T-helper 2 cell treated with Interferon-gamma antibody and Interleukin-4, amounts not matched to agents 5 μg/mL and 100 μg/mL, for 36 hours (primary cell): ENCODE data around the gene CPED1.
"Not testable (repeated sequence)": the region's sequence is repeated elsewhere in the genome, so short reads cannot be mapped to it uniquely, and the experiment has no call there.

Source experiments
- DNase-seq: peaks from one replicate; pipeline ENCODE4 v3.0.0; 2021; ENCODE audit warnings: low spot score
- H3K27ac Mint-ChIP-seq: one replicate; pipeline ENCODE4 v1.8.0; 2021; ENCODE audit warnings: mild to moderate bottlenecking, mixed read lengths
- H3K27me3 Mint-ChIP-seq: one replicate; pipeline ENCODE4 v1.8.0; 2021; ENCODE audit warnings: low read depth, mixed read lengths
- H3K36me3 Mint-ChIP-seq: one replicate; pipeline ENCODE4 v1.8.0; 2021; ENCODE audit warnings: low read depth, mixed read lengths
- H3K4me1 Mint-ChIP-seq: one replicate; pipeline ENCODE4 v1.8.0; 2021; ENCODE audit warnings: low read depth, mixed read lengths
- H3K4me3 Mint-ChIP-seq: one replicate; pipeline ENCODE4 v1.8.0; 2022; ENCODE audit warnings: mild to moderate bottlenecking, moderate library complexity, mixed read lengths
- H3K9me3 Mint-ChIP-seq: one replicate; pipeline ENCODE4 v1.8.0; 2021; ENCODE audit warnings: mixed read lengths

CPED1 gene

GRCh38 chr7:120959929-120960484 lies 28.5 kb upstream of the CPED1 start:
- Mint-ChIP-seq H3K27ac (no peak overlapping the region), H3K27me3 (no peaks in the 10 kb centered on the region), H3K36me3 (peaks cover 54% of the 10 kb centered on the region), H3K4me1 (peaks cover 23% of the 10 kb centered on the region), H3K9me3 (no peaks in the 10 kb centered on the region), H3K4me3 (no peak overlapping the region)
- no peak for DNase-seq

DNA sequence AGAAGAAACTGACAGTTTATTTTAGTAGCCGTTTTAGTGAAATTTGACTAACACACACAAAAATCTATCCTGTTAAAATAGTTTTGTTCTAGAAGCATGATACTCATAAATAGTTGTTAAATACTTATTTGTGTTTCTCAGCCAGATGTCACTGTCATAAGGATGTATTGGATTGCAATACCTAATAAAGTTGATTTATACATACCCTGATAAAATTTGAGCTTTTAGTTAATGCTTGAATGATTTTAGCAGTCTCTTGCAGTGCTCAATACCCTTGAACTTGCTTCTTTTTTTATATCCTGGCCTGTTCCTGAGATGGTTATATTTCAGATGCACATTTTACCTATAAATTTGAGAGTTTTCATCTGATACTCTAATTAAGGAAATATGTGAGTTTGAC lies 27.8 kb upstream of the CPED1 start:
- no peaks in the 10 kb centered on the region for H3K9me3 Mint-ChIP-seq
- H3K4me1 Mint-ChIP-seq: peaks cover 18% of the 10 kb centered on the region
- H3K27me3 Mint-ChIP-seq: no peaks in the 10 kb centered on the region
- no peak overlapping the region for H3K4me3 Mint-ChIP-seq
- H3K36me3 Mint-ChIP-seq: peaks cover 52% of the 10 kb centered on the region
- DNase-seq: no peak
- no peak overlapping the region for H3K27ac Mint-ChIP-seq

- DNase-seq: no peak
- Mint-ChIP-seq H3K9me3 (no peaks in the 10 kb centered on the region), H3K4me3 (no peak overlapping the region), H3K27ac (no peak overlapping the region), H3K36me3 (peaks cover 50% of the 10 kb centered on the region), H3K27me3 (no peaks in the 10 kb centered on the region), H3K4me1 (peaks cover 12% of the 10 kb centered on the region)
Measured at GRCh38 chr7:120961638-120962173, 26.8 kb upstream of the CPED1 start.

DNA sequence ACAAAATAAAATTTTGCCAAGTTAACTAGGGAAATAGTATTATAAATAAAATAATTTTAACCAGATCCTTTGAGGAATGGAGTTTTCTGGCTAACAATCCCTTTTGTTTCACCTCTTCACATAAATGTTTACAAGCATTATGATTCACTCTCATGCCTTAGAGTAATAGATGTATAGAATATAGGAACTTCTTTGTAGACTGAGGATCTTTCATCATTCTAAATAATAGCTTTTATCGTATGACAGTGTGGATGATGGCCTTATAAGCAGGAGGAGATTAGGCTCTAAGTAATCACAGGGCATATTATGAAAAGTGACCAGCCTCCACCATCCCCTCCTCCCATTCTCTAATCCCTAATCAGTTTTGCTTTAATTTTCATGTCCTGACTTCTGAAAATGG lies 24.4 kb upstream of the CPED1 start:
- peaks cover 11% of the 10 kb centered on the region for H3K4me1 Mint-ChIP-seq

DNA sequence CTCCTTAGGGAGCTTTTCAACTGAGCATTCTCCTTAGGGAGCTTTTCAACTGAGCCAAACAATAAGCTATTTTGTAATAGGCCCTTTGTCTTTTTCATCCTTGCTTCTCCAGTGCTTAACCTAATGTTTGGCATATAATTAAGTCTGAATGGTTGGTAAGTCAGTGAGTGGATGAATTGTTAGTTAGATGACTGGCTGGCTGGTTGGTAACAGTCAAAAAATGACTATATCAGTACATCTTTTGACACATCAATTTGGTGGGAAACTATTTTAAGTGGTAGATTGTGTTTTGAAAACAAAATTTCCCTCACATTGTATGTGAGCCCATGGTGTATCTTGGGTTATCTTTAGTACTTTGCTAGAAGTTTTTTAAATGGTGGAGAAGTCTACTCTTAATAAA lies 21.6 kb upstream of the CPED1 start:
- Mint-ChIP-seq H3K27ac (no peak overlapping the region), H3K27me3 (no peaks in the 10 kb centered on the region), H3K36me3 (peaks cover 44% of the 10 kb centered on the region), H3K4me3 (no peak overlapping the region), H3K9me3 (no peaks in the 10 kb centered on the region), H3K4me1 (peaks cover 4% of the 10 kb centered on the region)
- no peak for DNase-seq

More for the DNA sequence above, 24.4 kb upstream of the CPED1 start:
- no peak for DNase-seq
- Mint-ChIP-seq H3K27me3 (no peaks in the 10 kb centered on the region), H3K4me3 (no peak overlapping the region), H3K9me3 (no peaks in the 10 kb centered on the region), H3K36me3 (peaks cover 46% of the 10 kb centered on the region), H3K27ac (no peak overlapping the region)

- Mint-ChIP-seq H3K4me3 (no peak overlapping the region), H3K36me3 (peaks cover 42% of the 10 kb centered on the region), H3K9me3 (no peaks in the 10 kb centered on the region), H3K4me1 (no peaks in the 10 kb centered on the region), H3K27ac (no peak overlapping the region), H3K27me3 (no peaks in the 10 kb centered on the region)
- no peak for DNase-seq
Measured at GRCh38 chr7:120973849-120974248, 14.7 kb upstream of the CPED1 start.

DNA sequence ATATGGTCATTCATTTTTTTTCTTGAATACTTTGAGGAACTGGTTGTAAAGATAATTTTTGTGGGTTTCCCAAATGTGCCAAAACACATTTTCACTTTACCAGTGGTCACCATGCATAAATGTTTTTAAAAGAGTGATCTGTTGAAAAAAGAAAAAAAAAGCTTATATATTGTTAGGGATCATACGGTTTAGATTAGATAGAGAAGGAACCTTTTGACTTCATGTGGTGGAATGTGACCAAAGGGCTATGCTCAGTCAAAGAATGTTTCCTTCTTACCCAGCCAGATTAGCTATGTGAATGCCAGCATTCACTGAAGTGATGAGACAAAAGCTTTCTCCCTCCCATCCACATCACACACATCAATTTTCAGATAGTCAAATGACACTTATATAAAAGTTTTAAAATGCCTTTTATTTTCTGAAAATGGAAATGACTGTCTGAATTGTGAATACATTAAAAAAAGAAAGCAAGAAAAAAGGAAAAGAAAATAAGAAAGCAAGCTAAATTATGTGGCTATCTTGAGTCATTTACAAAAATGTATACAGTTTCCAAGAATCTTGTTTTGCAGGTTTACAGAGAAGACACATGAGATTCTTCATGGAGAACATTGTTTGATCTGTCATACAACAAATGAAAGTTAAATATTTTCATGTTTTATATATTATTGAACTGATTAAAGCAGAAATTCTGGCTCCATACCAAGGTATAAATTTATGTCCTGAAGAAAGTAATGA lies 8.6 kb upstream of the CPED1 start:
- no peak overlapping the region for H3K4me3 Mint-ChIP-seq
- H3K36me3 Mint-ChIP-seq: peaks cover 10% of the 10 kb centered on the region
- no peaks in the 10 kb centered on the region for H3K9me3 Mint-ChIP-seq
- H3K27me3 Mint-ChIP-seq: peaks cover under 1% of the 10 kb centered on the region
- no peak for DNase-seq
- H3K4me1 Mint-ChIP-seq: peaks cover 26% of the 10 kb centered on the region
- H3K27ac Mint-ChIP-seq: peak overlapping the region; percentile 47

GRCh38 chr7:120981117-120981516 lies 7.4 kb upstream of the CPED1 start:
- Mint-ChIP-seq H3K27me3 (peaks cover 6% of the 10 kb centered on the region), H3K9me3 (no peaks in the 10 kb centered on the region), H3K4me1 (peaks cover 26% of the 10 kb centered on the region), H3K4me3 (no peak overlapping the region), H3K36me3 (peaks cover 6% of the 10 kb centered on the region), H3K27ac (no peak overlapping the region)
- DNase-seq: no peak

DNA sequence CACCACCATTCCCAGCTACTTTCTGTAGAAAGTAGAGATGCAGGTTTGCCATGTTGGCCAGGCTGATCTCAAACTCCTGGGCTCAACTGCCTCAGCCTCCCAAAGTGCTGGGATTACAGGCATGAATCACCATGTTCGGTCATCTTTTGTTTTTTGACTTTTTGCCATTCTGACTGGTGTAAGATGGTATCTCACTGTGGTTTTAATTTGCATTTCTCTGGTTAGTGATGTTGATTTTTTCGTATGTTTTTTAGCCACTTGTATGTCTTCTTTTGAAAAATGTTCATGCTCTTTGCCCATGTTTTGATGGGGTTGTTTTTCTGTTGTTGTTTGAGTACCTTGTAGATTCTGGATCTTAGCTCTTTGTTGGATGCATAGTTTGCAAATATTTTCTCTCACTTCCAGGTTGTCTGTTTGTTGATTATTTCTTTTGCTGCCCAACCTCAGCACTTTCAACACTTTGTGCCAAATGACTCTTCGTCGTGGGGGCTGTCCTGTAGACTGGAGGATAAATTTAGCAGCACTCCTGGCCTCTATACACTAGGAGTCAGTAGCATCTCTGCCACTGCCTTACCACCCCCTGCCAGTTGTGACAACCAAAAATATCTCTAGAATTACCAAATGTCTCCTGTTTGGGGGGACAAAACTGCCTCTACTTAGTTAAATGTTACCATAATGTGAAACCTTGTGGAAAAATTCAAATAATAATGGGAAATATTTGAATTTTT lies 6.5 kb upstream of the CPED1 start:
- Mint-ChIP-seq H3K4me3 (peak overlapping the region; percentile 59), H3K36me3 (peaks cover under 1% of the 10 kb centered on the region), H3K27ac (peak overlapping the region; percentile 74), H3K27me3 (peaks cover 10% of the 10 kb centered on the region), H3K4me1 (peaks cover 26% of the 10 kb centered on the region), H3K9me3 (no peaks in the 10 kb centered on the region)
- DNase-seq: peak; percentile 47

- not testable (repeated sequence) for DNase-seq, H3K36me3 Mint-ChIP-seq, H3K4me3 Mint-ChIP-seq, H3K27ac Mint-ChIP-seq, H3K9me3 Mint-ChIP-seq
- H3K4me1 Mint-ChIP-seq: peaks cover 39% of the 10 kb centered on the region
- peaks cover 24% of the 10 kb centered on the region for H3K27me3 Mint-ChIP-seq
Measured at GRCh38 chr7:120983592-120983991, 4.9 kb upstream of the CPED1 start.

GRCh38 chr7:120984406-120984805 lies 4.1 kb upstream of the CPED1 start:
- H3K4me1 Mint-ChIP-seq: peaks cover 42% of the 10 kb centered on the region
- H3K27me3 Mint-ChIP-seq: peaks cover 32% of the 10 kb centered on the region
- no peaks in the 10 kb centered on the region for H3K9me3 Mint-ChIP-seq
- no peak overlapping the region for H3K27ac Mint-ChIP-seq
- H3K36me3 Mint-ChIP-seq: no peaks in the 10 kb centered on the region
- H3K4me3 Mint-ChIP-seq: no peak overlapping the region
- no peak for DNase-seq

- DNase-seq: no peak
- peaks cover 38% of the 10 kb centered on the region for H3K4me1 Mint-ChIP-seq
- H3K4me3 Mint-ChIP-seq: no peak overlapping the region
- no peak overlapping the region for H3K27ac Mint-ChIP-seq
- no peaks in the 10 kb centered on the region for H3K36me3 Mint-ChIP-seq
- H3K9me3 Mint-ChIP-seq: no peaks in the 10 kb centered on the region
- peaks cover 41% of the 10 kb centered on the region for H3K27me3 Mint-ChIP-seq
Measured at GRCh38 chr7:120985130-120985758, 3.3 kb upstream of the CPED1 start.

GRCh38 chr7:120985839-120986238 lies 2.7 kb upstream of the CPED1 start:
- no peak for DNase-seq
- Mint-ChIP-seq H3K27me3 (peaks cover 46% of the 10 kb centered on the region), H3K36me3 (no peaks in the 10 kb centered on the region), H3K4me1 (peaks cover 39% of the 10 kb centered on the region), H3K4me3 (no peak overlapping the region), H3K9me3 (no peaks in the 10 kb centered on the region), H3K27ac (no peak overlapping the region)

- peaks cover 52% of the 10 kb centered on the region for H3K27me3 Mint-ChIP-seq
Measured at GRCh38 chr7:120986650-120987049, 1.9 kb upstream of the CPED1 start.

More at GRCh38 chr7:120986650-120987049, 1.9 kb upstream of the CPED1 start:
- no peaks in the 10 kb centered on the region for H3K9me3 Mint-ChIP-seq
- no peak overlapping the region for H3K4me3 Mint-ChIP-seq
- peaks cover 32% of the 10 kb centered on the region for H3K4me1 Mint-ChIP-seq
- H3K27ac Mint-ChIP-seq: no peak overlapping the region
- H3K36me3 Mint-ChIP-seq: no peaks in the 10 kb centered on the region
- DNase-seq: no peak
